K562 (cell line): ENCODE measurements around the gene WNT3. TPM values are rescaled to one million over a fixed set of nuclear protein-coding genes. Genes with fewer than 3 reads are reported as not detected.

ENCODE experiments used
- BACH1 ChIP-seq: fragments of 200-800 bp; sonication (Bioruptor generic); IDR thresholded peaks from 2 replicates; pipeline ENCODE4 v1.6.1; 2016; ENCODE audit warnings: missing genetic modification characterization, missing compliant biosample characterization
- CHD7 ChIP-seq: fragments of 200-600 bp; sonication (generic); IDR thresholded peaks from one replicate; pipeline ENCODE4 v1.6.1; 2012; ENCODE audit warnings: mild to moderate bottlenecking, low read depth, low read length, inconsistent platforms
- ETV5 ChIP-seq: sonication (generic); formaldehyde crosslinking; IDR thresholded peaks from 2 replicates; pipeline ENCODE4 v1.4.0; 2020; ENCODE audit warnings: low read depth, mild to moderate bottlenecking, missing genetic modification reagents
- MAFK ChIP-seq: IDR thresholded peaks from 2 replicates; pipeline ENCODE4 v1.6.1; 2011; ENCODE audit warnings: low read length, improper control_type of control experiment
- SIN3A ChIP-seq, 2 experiments: fragments of 150-350 bp in 1 of 2; IDR thresholded peaks; 2 replicates each; pipeline ENCODE4 v1.6.1; 2011 to 2016; ENCODE audit warnings: borderline replicate concordance in 2 of 2, low read depth in 2 of 2, low read length in 2 of 2, mild to moderate bottlenecking in 2 of 2, moderate library complexity in 2 of 2; ENCODE audit not compliant: control insufficient read depth in 1 of 2
- SNIP1 ChIP-seq: fragments of 450-650 bp; IDR thresholded peaks from 2 replicates; pipeline ENCODE4 v1.7.1; 2017; ENCODE audit warnings: low read depth, mild to moderate bottlenecking
- TAF9B ChIP-seq: fragments of 450-650 bp; IDR thresholded peaks from 2 replicates; pipeline ENCODE4 v1.6.1; 2018; ENCODE audit warnings: mild to moderate bottlenecking; ENCODE audit not compliant: partially characterized antibody
- ZBTB7A ChIP-seq: IDR thresholded peaks from 2 replicates; pipeline ENCODE4 v1.6.1; 2011; ENCODE audit warnings: low read depth, mild to moderate bottlenecking, low read length, moderate library complexity, borderline replicate concordance; ENCODE audit not compliant: control insufficient read depth
- ZMIZ1 ChIP-seq, 2 experiments: fragments of 150-350 bp in 1 of 2; IDR thresholded peaks; 2 replicates each; pipeline ENCODE4 v1.6.1; 2012 to 2016; ENCODE audit warnings: low read depth in 2 of 2, low read length in 2 of 2, mild to moderate bottlenecking in 1 of 2, moderate library complexity in 1 of 2
- ZNF253 ChIP-seq: fragments of 250-450 bp; sonication (Bioruptor Pico); conservative IDR thresholded peaks from 2 replicates; pipeline ENCODE4 v1.6.1; 2021; ENCODE audit warnings: mild to moderate bottlenecking
- polyA plus RNA-seq, 8 experiments: library from polyadenylated mRNA; depleted of rRNA in 4 of 8; stranded (reverse) in 5 of 8; unstranded in 3 of 8; fragments of >200 nt; fragmentation: Nextera tagmentation in 2 of 8; fragmentation: Illumina TruSeq in 1 of 8; extraction: Ambion mirVana in 2 of 8; extraction: Trizol in 1 of 8; gene quantifications; 2 replicates each; pipeline versions ENCODE4 v1.2.1 to v1.2.3, GENCODE V29; 2011 to 2014; ENCODE audit warnings: inconsistent platforms in 1 of 8, missing spikeins in 1 of 8
- total RNA-seq, 7 experiments: library from RNA; depleted of rRNA in 6 of 7; stranded (reverse); fragments of >200 nt in 6 of 7; fragmentation: Illumina TruSeq in 2 of 7; extraction: Trizol in 2 of 7; gene quantifications; 2 replicates each; pipeline versions ENCODE4 v1.2.1 to v1.2.3, GENCODE V29; 2011 to 2021; ENCODE audit warnings: low replicate concordance in 1 of 7
- TF ChIP-seq, protein P1 (sequence below): sonication (generic); formaldehyde crosslinking; IDR thresholded peaks from 2 replicates; pipeline ENCODE4 v1.8.0; 2022; ENCODE audit warnings: missing genetic modification reagents, mild to moderate bottlenecking, moderate library complexity, borderline replicate concordance

WNT3 gene
- total and polyA plus RNA-seq, 9 of the 15 experiments (the other 6 are each of a cell fraction or from before 2014, with no cell fraction given), result 1.5 to 6.1 (median 3.3) TPM

GRCh38 chr17:46822388-46822921 is 4.0 kb upstream of the WNT3 start (continued):
- TF ChIP-seq CHD7 (no peak), ZBTB7A (peak; percentile 91), TAF9B (no peak), ZMIZ1 (IDR thresholded peaks at IDR 0.05; ENCODE audit: low read depth in 2 of 2, low read length in 2 of 2) (no peak), BACH1 (no peak), ZNF253 (no peak), SIN3A (IDR thresholded peaks at IDR 0.05; ENCODE audit: borderline replicate concordance in 2 of 2, control insufficient read depth in 1 of 2, low read depth in 2 of 2, low read length in 2 of 2) (no peak), ETV5 (no peak), SNIP1 (no peak), MAFK (no peak)
- TF ChIP-seq, protein P1, sequence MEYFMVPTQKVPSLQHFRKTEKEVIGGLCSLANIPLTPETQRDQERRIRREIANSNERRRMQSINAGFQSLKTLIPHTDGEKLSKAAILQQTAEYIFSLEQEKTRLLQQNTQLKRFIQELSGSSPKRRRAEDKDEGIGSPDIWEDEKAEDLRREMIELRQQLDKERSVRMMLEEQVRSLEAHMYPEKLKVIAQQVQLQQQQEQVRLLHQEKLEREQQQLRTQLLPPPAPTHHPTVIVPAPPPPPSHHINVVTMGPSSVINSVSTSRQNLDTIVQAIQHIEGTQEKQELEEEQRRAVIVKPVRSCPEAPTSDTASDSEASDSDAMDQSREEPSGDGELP, result peak; percentile 51; the same call in 1 of the 2 replicates
